Neural progenitor cell (in vitro differentiated cells): ENCODE data around the gene RIPOR2. TPM values are rescaled to one million over a fixed set of nuclear protein-coding genes. Genes with fewer than 3 reads are reported as not detected.

Experiments
- DNase-seq: peaks from one replicate; pipeline ENCODE4 v3.0.0-alpha.2; 2016; ENCODE audit warnings: low spot score
- H2AFZ ChIP-seq: fragments of 200-600 bp; sonication (generic); replicated peaks from 2 replicates; pipeline ENCODE4 v1.6.1; 2016; ENCODE audit warnings: antibody characterized with exemption
- H3F3A ChIP-seq: fragments of 200-600 bp; sonication (generic); 2 replicates; pipeline ENCODE4 v1.6.1; 2016; ENCODE audit warnings: antibody characterized with exemption, low read depth
- H3K27ac ChIP-seq: fragments of 200-600 bp; sonication (generic); 2 replicates; pipeline ENCODE4 v1.5.1; 2016; ENCODE audit warnings: mild to moderate bottlenecking
- H3K27me3 ChIP-seq: fragments of 200-600 bp; sonication (generic); 2 replicates; pipeline ENCODE4 v1.6.1; 2016; ENCODE audit warnings: mild to moderate bottlenecking, moderate library complexity
- H3K36me3 ChIP-seq: fragments of 200-600 bp; sonication (generic); 2 replicates; pipeline ENCODE4 v1.5.1; 2016
- H3K4me1 ChIP-seq: fragments of 200-600 bp; sonication (generic); 2 replicates; pipeline ENCODE4 v1.6.1; 2016; ENCODE audit warnings: mixed run types
- H3K4me2 ChIP-seq: fragments of 200-600 bp; sonication (generic); 2 replicates; pipeline ENCODE4 v1.6.1; 2016
- H3K4me3 ChIP-seq: fragments of 200-600 bp; sonication (generic); 2 replicates; pipeline ENCODE4 v1.5.1; 2016
- H3K79me2 ChIP-seq: fragments of 200-600 bp; sonication (generic); 2 replicates; pipeline ENCODE4 v1.6.1; 2016; ENCODE audit warnings: low read depth
- H3K9ac ChIP-seq: fragments of 200-600 bp; sonication (generic); 2 replicates; pipeline ENCODE4 v1.6.1; 2016
- H3K9me3 ChIP-seq: fragments of 200-600 bp; sonication (generic); 2 replicates; pipeline ENCODE4 v1.5.1; 2016; ENCODE audit warnings: low read depth
- H4K20me1 ChIP-seq: fragments of 200-600 bp; sonication (generic); 2 replicates; pipeline ENCODE4 v1.6.1; 2016; ENCODE audit warnings: low read depth
- H3K27ac Mint-ChIP-seq: 3 replicates; pipeline ENCODE4 v1.8.0; 2021; ENCODE audit warnings: mixed read lengths
- H3K27me3 Mint-ChIP-seq: 2 replicates; pipeline ENCODE4 v1.8.0; 2022; ENCODE audit warnings: low read depth, mild to moderate bottlenecking, inconsistent platforms, moderate library complexity, mixed read lengths; ENCODE audit not compliant: insufficient read depth
- H3K36me3 Mint-ChIP-seq: 3 replicates; pipeline ENCODE4 v1.8.0; 2021; ENCODE audit warnings: mixed read lengths
- H3K4me1 Mint-ChIP-seq: 3 replicates; pipeline ENCODE4 v1.8.0; 2021; ENCODE audit warnings: mixed read lengths
- H3K4me3 Mint-ChIP-seq: 3 replicates; pipeline ENCODE4 v1.8.0; 2021; ENCODE audit warnings: mild to moderate bottlenecking, moderate library complexity, mixed read lengths
- H3K9me3 Mint-ChIP-seq: 3 replicates; pipeline ENCODE4 v1.8.0; 2020; ENCODE audit warnings: mixed read lengths
- EZH2 ChIP-seq: fragments of 200-600 bp; sonication (generic); IDR thresholded peaks from 2 replicates; pipeline ENCODE4 v1.6.1; 2017; ENCODE audit warnings: antibody characterized with exemption, mild to moderate bottlenecking, moderate library complexity
- EZH2phosphoT487 ChIP-seq: fragments of 200-600 bp; sonication (generic); IDR thresholded peaks from 2 replicates; pipeline ENCODE4 v1.6.1; 2017; ENCODE audit warnings: antibody characterized with exemption
- total RNA-seq: library from RNA; depleted of rRNA; stranded (reverse); fragments of >200 nt; gene quantifications from 2 replicates; pipeline ENCODE4 v1.2.3, GENCODE V29; 2015; ENCODE audit warnings: low replicate concordance
- TF ChIP-seq, protein P1 (sequence below): fragments of 200-600 bp; sonication (generic); IDR thresholded peaks from 2 replicates; pipeline ENCODE4 v1.5.1; 2017; ENCODE audit warnings: antibody characterized with exemption, mild to moderate bottlenecking

The RIPOR2 gene
- total RNA-seq, 1 donor from 2014 or later = 0.26 TPM

DNA sequence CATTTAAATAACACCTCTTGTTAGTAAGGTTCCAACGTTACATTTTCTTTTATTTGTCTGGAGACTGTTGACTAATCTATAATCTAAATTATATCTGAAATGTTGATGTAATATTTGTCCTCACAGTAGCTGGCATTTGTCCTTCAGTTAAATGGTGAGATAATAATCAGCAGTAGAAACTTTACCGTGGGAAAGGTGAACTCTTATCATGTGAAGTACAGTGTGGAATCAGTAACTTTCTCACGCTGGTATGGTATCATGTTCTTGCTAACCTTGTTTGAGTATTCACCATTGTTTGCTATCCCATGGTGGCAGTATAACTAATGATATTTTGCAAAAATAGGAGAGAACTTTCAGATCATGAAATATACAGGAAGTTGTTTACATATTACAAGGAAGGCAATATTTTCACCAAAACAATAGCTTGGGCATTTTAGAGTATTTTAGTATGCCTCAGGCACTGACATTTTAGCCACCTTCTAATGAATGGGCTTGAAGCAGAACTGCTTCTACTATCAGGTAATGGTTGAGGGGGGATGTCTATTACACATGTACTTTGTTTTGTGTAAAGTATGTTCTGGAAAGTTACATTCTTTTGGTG lies 156.2 kb downstream of the RIPOR2 start:
- Histone ChIP-seq H3K9me3 (no peaks in the 10 kb centered on the region), H4K20me1 (peaks cover 45% of the 10 kb centered on the region), H3K4me1 (peaks cover 19% of the 10 kb centered on the region), H3F3A (peaks cover 6% of the 10 kb centered on the region), H3K4me3 (no peak overlapping the region), H2AFZ (no peak overlapping the region), H3K79me2 (peaks cover 79% of the 10 kb centered on the region), H3K27me3 (no peaks in the 10 kb centered on the region), H3K36me3 (peaks cover 19% of the 10 kb centered on the region), H3K27ac (no peak overlapping the region), H3K4me2 (no peak overlapping the region), H3K9ac (no peak overlapping the region)
- DNase-seq = no peak
- Mint-ChIP-seq H3K4me3 (no peak overlapping the region), H3K36me3 (peaks cover 25% of the 10 kb centered on the region), H3K4me1 (peaks cover 29% of the 10 kb centered on the region), H3K9me3 (no peaks in the 10 kb centered on the region), H3K27ac (no peak overlapping the region), H3K27me3 (peaks cover 2% of the 10 kb centered on the region)
- TF ChIP-seq, protein P1, sequence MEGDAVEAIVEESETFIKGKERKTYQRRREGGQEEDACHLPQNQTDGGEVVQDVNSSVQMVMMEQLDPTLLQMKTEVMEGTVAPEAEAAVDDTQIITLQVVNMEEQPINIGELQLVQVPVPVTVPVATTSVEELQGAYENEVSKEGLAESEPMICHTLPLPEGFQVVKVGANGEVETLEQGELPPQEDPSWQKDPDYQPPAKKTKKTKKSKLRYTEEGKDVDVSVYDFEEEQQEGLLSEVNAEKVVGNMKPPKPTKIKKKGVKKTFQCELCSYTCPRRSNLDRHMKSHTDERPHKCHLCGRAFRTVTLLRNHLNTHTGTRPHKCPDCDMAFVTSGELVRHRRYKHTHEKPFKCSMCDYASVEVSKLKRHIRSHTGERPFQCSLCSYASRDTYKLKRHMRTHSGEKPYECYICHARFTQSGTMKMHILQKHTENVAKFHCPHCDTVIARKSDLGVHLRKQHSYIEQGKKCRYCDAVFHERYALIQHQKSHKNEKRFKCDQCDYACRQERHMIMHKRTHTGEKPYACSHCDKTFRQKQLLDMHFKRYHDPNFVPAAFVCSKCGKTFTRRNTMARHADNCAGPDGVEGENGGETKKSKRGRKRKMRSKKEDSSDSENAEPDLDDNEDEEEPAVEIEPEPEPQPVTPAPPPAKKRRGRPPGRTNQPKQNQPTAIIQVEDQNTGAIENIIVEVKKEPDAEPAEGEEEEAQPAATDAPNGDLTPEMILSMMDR = no peak
- no peak for TF ChIP-seq EZH2phosphoT487
- no peak for TF ChIP-seq EZH2

- no peak for DNase-seq
- Mint-ChIP-seq H3K4me1 (peaks cover 30% of the 10 kb centered on the region), H3K9me3 (no peaks in the 10 kb centered on the region), H3K27ac (no peak overlapping the region), H3K4me3 (no peak overlapping the region), H3K27me3 (peaks cover 2% of the 10 kb centered on the region), H3K36me3 (peaks cover 21% of the 10 kb centered on the region)
- Histone ChIP-seq H3K36me3 (peaks cover 16% of the 10 kb centered on the region), H4K20me1 (peaks cover 45% of the 10 kb centered on the region), H3K4me3 (no peak overlapping the region), H2AFZ (no peak overlapping the region), H3K4me2 (no peak overlapping the region), H3K27me3 (no peaks in the 10 kb centered on the region), H3K27ac (no peak overlapping the region), H3K9me3 (no peaks in the 10 kb centered on the region), H3K4me1 (peaks cover 19% of the 10 kb centered on the region), H3K9ac (no peak overlapping the region), H3K79me2 (peaks cover 79% of the 10 kb centered on the region), H3F3A (peaks cover 12% of the 10 kb centered on the region)
- TF ChIP-seq, protein P1 = no peak
- no peak for TF ChIP-seq EZH2phosphoT487
- no peak for TF ChIP-seq EZH2
These were observed 156.9 kb downstream of the RIPOR2 start for GRCh38 chr6:24778878-24779277.

DNA sequence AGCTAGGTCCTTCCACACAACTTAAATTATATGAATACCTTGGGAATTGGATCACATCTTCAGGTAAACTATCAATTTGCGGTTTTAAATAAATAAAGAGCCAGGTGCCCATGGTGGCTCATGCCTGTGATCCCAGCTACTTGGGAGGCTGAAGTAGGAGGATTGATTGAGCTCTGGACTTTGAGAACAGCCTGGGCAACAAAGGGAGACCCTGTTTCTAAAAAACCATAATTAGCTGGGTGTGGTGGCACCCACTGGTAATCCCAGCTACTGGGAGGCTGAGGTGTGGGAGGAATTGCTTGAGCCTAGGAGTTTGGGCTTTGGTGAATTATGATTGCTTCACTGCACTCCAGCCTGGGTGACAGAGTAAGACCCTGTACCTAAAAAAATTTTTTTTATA lies 157.6 kb downstream of the RIPOR2 start:
- H3F3A ChIP-seq = peaks cover 14% of the 10 kb centered on the region
- H3K4me3 ChIP-seq = peak overlapping the region; percentile 85
- H3K36me3 Mint-ChIP-seq = peaks cover 19% of the 10 kb centered on the region
- peak overlapping the region; percentile 92 for H3K4me2 ChIP-seq
- peak; percentile 10 for DNase-seq
- no peaks in the 10 kb centered on the region for H3K27me3 ChIP-seq
- TF ChIP-seq EZH2phosphoT487 (no peak), EZH2 (no peak)
- TF ChIP-seq, protein P1 = no peak
- H3K4me1 ChIP-seq = peaks cover 19% of the 10 kb centered on the region
- H3K4me1 Mint-ChIP-seq = peaks cover 33% of the 10 kb centered on the region
- no peak overlapping the region for H3K9ac ChIP-seq
- H3K4me3 Mint-ChIP-seq = no peak overlapping the region
- no peaks in the 10 kb centered on the region for H3K9me3 Mint-ChIP-seq
- H3K27ac Mint-ChIP-seq = no peak overlapping the region
- H4K20me1 ChIP-seq = peaks cover 45% of the 10 kb centered on the region
- peaks cover 11% of the 10 kb centered on the region for H3K36me3 ChIP-seq
- H3K9me3 ChIP-seq = no peaks in the 10 kb centered on the region
- H3K27me3 Mint-ChIP-seq = peaks cover 2% of the 10 kb centered on the region
- H2AFZ ChIP-seq = no peak overlapping the region
- peaks cover 73% of the 10 kb centered on the region for H3K79me2 ChIP-seq
- no peak overlapping the region for H3K27ac ChIP-seq
